Measurements from ENCODE around the gene CALR3.
"Not testable (repeated sequence)": the region's sequence is repeated elsewhere in the genome, so short reads cannot be mapped to it uniquely, and the experiment has no call there.

The CALR3 gene

GRCh38 chr19:16497042-16497441 is 1.1 kb upstream of the CALR3 start:
- DNase-seq (ENCODE audit: low read depth in 3 of 3): no peak

- DNase-seq (ENCODE audit: low read depth in 3 of 3): no peak
Measured at GRCh38 chr19:16496613-16496983, 631 bp upstream of the CALR3 start.

- DNase-seq (ENCODE audit: low read depth in 3 of 3): not testable (repeated sequence)
Measured at GRCh38 chr19:16486476-16486875, 9.5 kb downstream of the CALR3 start.

GRCh38 chr19:16482745-16483144 is 13.2 kb downstream of the CALR3 start:
- DNase-seq (ENCODE audit: low read depth in 3 of 3): no peak

- no peak for DNase-seq (ENCODE audit: low read depth in 3 of 3)
Measured at GRCh38 chr19:16477311-16477710, 18.7 kb downstream of the CALR3 start.

GRCh38 chr19:16476401-16476800 is 19.6 kb downstream of the CALR3 start:
- no peak for DNase-seq (ENCODE audit: low read depth in 3 of 3)

- no peak for DNase-seq (ENCODE audit: low read depth in 3 of 3)
Measured at GRCh38 chr19:16473875-16474392, 22.0 kb downstream of the CALR3 start.

- DNase-seq (ENCODE audit: low read depth in 3 of 3): no peak
Measured at GRCh38 chr19:16472992-16473391, 23.0 kb downstream of the CALR3 start.

GRCh38 chr19:16472559-16472899 is 23.4 kb downstream of the CALR3 start:
- DNase-seq (ENCODE audit: low read depth in 3 of 3): not testable (repeated sequence)

- DNase-seq (ENCODE audit: low read depth in 3 of 3): no peak
Measured at GRCh38 chr19:16470911-16471811, 24.8 kb downstream of the CALR3 start.

- DNase-seq (ENCODE audit: low read depth in 3 of 3): no peak
Measured at GRCh38 chr19:16470541-16470910, 25.4 kb downstream of the CALR3 start.

GRCh38 chr19:16467581-16467980 is 28.4 kb downstream of the CALR3 start:
- no peak for DNase-seq (ENCODE audit: low read depth in 3 of 3)

- DNase-seq (ENCODE audit: low read depth in 3 of 3): not testable (repeated sequence)
Measured at GRCh38 chr19:16466802-16467427, 29.1 kb downstream of the CALR3 start.

- no peak for DNase-seq (ENCODE audit: low read depth in 3 of 3)
Measured at GRCh38 chr19:16465239-16465638, 30.7 kb downstream of the CALR3 start.

- no peak for DNase-seq (ENCODE audit: low read depth in 3 of 3)
Measured at GRCh38 chr19:16463991-16464575, 31.9 kb downstream of the CALR3 start.

- DNase-seq (ENCODE audit: low read depth in 3 of 3): no peak
Measured at GRCh38 chr19:16463341-16463990, 32.5 kb downstream of the CALR3 start.

GRCh38 chr19:16462757-16463250 is 33.2 kb downstream of the CALR3 start:
- no peak for DNase-seq (ENCODE audit: low read depth in 3 of 3)

- DNase-seq (ENCODE audit: low read depth in 3 of 3): no peak
Measured at GRCh38 chr19:16461630-16462051, 34.3 kb downstream of the CALR3 start.

- DNase-seq (ENCODE audit: low read depth in 3 of 3): no peak
Measured at GRCh38 chr19:16460454-16460853, 35.5 kb downstream of the CALR3 start.

- DNase-seq (ENCODE audit: low read depth in 3 of 3): no peak
Measured at GRCh38 chr19:16459680-16460079, 36.3 kb downstream of the CALR3 start.

GRCh38 chr19:16458391-16459341 is 37.3 kb downstream of the CALR3 start:
- DNase-seq (ENCODE audit: low read depth in 3 of 3): no peak

Measured in stimulated activated CD4-positive, alpha-beta T cell treated with anti-CD3 and anti-CD28 coated beads, TNF-alpha, amount 100 ng/mL, for 4 hours (primary cell).